DMS114 treated with DMSO at 0.1 percent for 48 hours (cell line): ENCODE data around the gene NUP43.
"Not testable (repeated sequence)": the region's sequence is repeated elsewhere in the genome, so short reads cannot be mapped to it uniquely, and the experiment has no call there.

Source experiments
- DNase-seq: peaks from one replicate; lab custom pipeline; 2025; ENCODE audit not compliant: unreplicated experiment; lab: John Stamatoyannopoulos, UW

Gene NUP43

DNA sequence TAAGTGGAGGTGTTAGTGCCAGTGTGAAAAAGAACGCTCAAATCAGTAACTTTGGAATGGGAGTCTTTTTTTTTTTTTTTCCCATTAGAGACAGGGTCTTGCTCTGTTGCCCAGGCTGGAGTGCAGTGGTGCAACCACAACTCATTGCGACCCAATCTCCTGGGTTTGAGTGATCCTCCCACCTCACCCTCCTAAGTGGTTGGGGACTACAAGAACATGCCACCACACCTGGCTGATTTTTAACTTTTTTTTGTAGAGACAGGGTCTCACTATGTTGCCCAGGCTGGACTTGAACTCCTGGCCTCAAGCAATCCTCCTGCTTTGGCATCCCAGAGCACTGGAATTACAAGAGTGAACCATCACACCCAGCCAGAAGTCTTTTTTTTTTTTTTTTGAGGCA, 48.2 kb downstream of the NUP43 start:
- DNase-seq: no peak

GRCh38 chr6:149696901-149697300, 49.4 kb downstream of the NUP43 start:
- DNase-seq: no peak

GRCh38 chr6:149694921-149695320, 51.4 kb downstream of the NUP43 start:
- DNase-seq: no peak

DNA sequence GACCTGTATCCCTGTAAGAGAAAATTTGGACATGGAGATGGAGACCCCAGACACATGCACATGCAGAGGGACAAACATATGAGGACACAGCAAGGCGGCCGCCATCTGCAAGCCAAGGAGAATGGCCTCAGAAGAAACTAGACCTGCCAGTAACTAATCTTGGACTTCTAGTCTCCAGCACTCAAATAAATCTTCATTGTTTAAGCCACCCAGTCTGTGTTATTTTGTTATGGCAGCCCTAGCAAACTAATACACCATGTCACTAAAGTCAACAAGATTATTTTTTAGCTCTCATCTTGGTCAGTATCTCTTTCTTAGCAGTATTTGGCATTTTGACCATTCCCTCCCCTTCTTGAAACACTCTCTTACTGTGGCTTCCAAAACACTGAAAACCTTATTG, 55.1 kb downstream of the NUP43 start:
- no peak for DNase-seq

DNA sequence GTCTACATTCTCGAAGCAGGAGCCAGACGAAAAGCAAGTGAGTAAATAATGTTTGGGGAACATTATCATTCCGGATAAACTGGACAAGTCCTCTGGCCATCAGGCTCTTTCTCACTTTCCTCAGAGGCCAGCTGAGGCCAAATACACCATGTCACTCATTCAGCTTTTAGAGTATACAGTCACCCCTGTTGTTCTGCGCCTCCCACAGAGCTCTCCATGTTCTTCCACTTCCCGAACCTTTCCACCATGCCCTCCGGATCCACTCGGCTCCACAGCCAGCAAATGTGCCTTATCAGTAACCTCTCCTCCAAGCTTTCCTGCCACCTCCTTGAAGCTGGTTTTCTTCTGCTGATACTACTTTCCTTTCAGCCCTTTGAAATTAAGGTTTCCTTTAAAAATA, 60.1 kb downstream of the NUP43 start:
- DNase-seq: no peak

DNA sequence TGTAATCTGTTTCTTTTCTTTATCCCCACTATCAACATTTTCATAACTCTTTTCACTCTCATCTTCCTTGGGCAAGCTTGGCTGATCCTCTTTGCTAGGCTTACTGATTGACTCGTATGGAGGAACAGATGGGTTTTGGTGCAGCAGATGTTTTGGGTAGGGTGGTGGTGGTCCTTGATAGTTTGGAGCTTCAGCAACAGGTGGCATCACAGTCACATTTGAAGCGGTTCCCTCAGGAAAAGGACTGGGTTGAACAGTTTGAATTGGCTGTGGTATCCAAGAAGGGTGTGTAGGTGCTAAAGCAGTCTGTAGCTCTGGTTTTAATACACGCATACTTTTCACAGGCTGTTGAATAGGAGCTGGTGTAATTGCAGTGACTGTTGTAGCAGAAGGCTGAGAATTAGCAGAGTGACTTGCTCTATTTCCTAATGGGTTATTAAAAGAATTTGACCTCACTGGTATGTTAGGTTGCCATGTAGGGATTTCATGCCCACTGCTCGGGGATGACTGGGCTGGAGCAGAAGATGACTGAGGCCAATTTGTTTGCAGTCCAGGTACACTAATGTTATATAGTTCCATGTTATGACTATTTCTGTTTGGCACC, 63.0 kb downstream of the NUP43 start:
- no peak for DNase-seq

DNA sequence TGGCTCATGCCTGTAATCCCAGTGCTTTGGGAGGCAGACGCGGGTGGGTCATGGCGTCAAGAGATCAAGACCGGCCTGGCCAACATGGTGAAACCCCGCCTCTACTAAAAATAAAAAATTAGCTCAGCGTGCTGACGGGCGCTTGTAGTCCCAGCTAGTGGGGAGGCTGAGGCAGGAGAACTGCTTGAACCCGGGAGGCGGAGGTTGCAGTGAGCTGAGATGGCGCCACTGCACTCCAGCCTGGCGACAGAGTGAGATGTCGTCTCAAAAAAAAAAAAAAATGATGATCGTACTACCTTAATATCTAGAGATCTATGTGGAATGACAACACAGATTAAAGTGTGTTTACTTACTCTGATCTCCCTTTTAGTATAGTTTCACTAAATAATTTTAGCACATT, 64.5 kb downstream of the NUP43 start:
- not testable (repeated sequence) for DNase-seq

DNA sequence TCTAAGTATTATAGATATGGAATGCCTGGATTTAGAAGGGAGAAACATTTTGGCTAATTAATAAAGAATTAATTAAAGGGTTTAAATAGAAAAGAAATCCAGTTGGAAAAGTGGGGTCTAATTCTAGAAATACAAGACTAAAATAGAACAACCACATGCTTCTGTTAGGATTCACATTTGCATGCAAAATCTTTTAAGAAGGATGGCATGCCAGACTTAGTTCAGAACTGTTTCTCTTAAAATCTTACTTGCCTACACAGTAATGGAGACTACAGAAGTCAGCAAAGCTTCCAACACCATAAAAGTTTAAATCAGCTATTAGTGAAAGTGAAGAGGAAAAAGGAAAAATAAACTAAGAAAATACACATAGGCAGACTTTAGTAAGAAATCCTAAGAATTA, 65.1 kb downstream of the NUP43 start:
- no peak for DNase-seq

- DNase-seq: no peak
These were observed 65.8 kb downstream of the NUP43 start for GRCh38 chr6:149680503-149680902.
